ENCODE data around the gene CLRN2. TPM values are rescaled to one million over a fixed set of nuclear protein-coding genes. Genes with fewer than 3 reads are reported as not detected.
A peak's percentile ranks its signal among the peaks of the same experiment; 100 is the strongest.

CLRN2 gene
- total and polyA plus RNA-seq, 9 of the 15 experiments (the other 6 are each of a cell fraction or from before 2014, with no cell fraction given): not detected

- TF ChIP-seq PATZ1 (CRISPR knock-in tag; IDR thresholded peaks at IDR 0.05; ENCODE audit: borderline replicate concordance): no peak
- TF ChIP-seq NKRF (IDR thresholded peaks at IDR 0.05; ENCODE audit: borderline replicate concordance): no peak
- TF ChIP-seq PML (IDR thresholded peaks at IDR 0.05; ENCODE audit: low read length): no peak
Observed at GRCh38 chr4:17494258-17495190, 20.4 kb upstream of the CLRN2 start (continued).

GRCh38 chr4:17497890-17498523, 17.0 kb upstream of the CLRN2 start:
- Histone ChIP-seq H3K9ac (ENCODE audit: insufficient read depth in 1 of 2, low read depth in 2 of 2, low read length in 2 of 2) (no peak overlapping the region), H2AFZ (ENCODE audit: low read depth, low read length) (no peak overlapping the region), H3K9me3 (replicated peaks; ENCODE audit: control insufficient read depth, insufficient read depth, low read depth, low read length) (no peaks in the 10 kb centered on the region), H3K9me1 (ENCODE audit: control insufficient read depth, insufficient read depth, low read length) (no peaks in the 10 kb centered on the region), H3K79me2 (ENCODE audit: control insufficient read depth, insufficient read depth, low read length) (peaks cover 14% of the 10 kb centered on the region; the same call in 2 of the 3 replicates), H3K36me3 (ENCODE audit: control insufficient read depth, insufficient read depth, low read length) (peaks cover 87% of the 10 kb centered on the region), H3K27ac (ENCODE audit: extremely low read depth, low read depth, low read length) (no peak overlapping the region), H3K4me3 (no peak overlapping the region), H3K4me1 (replicated peaks in 1 of 2; ENCODE audit: control insufficient read depth in 2 of 2, insufficient read depth in 2 of 2, low read length in 2 of 2) (peaks cover 0 to 20% of the 10 kb centered on the region in 2 experiments; a peak in 4 of 5 replicates), H3K27me3 (ENCODE audit: control insufficient read depth in 2 of 2, insufficient read depth in 2 of 2, low read length in 2 of 2) (no peaks in the 10 kb centered on the region; a peak in 1 of 5 replicates), H4K20me1 (replicated peaks; ENCODE audit: control insufficient read depth, insufficient read depth, low read length) (no peaks in the 10 kb centered on the region), H3K4me2 (ENCODE audit: insufficient read depth, low read length) (no peak overlapping the region; the same call in 1 of the 2 replicates)
- no TSS peak for BruUV-seq (replicated peaks)
- CTCF ChIA-PET (ENCODE audit: low intra/inter-chr PET ratio): no interaction called here
- no peak for DNase-seq (ENCODE audit: extremely low read depth in 1 of 4, low spot score in 3 of 4)
- no peak for ATAC-seq
- intact Hi-C loops (cut with micrococcal nuclease): no loop called here
- POLR2A ChIA-PET: no interaction called here
- WGBS (ENCODE audit: insufficient coverage, low coverage, missing lambda C conversion rate): 59% methylated on average over 6 of the region's 7 CpGs
- no peak for FAIRE-seq
- in situ Hi-C loops (cut with MboI): no loop called here
- TF ChIP-seq ATF3 (IDR thresholded peaks at IDR 0.05): 0 out of 2 replicates have a peak, but pooled peaks have one; percentile 12
- no peak for TF ChIP-seq ATF3 (CRISPR knock-in tag; conservative IDR thresholded peaks at IDR 0.05)
- peak; percentile 51 for TF ChIP-seq C11orf30 (IDR thresholded peaks at IDR 0.05; ENCODE audit: low read depth)
- no peak for TF ChIP-seq ZNF79 (CRISPR knock-in tag; IDR thresholded peaks at IDR 0.05; ENCODE audit: low read depth)
- TF ChIP-seq PCBP1 (IDR thresholded peaks at IDR 0.05; ENCODE audit: low read depth, low read length, poor library complexity, severe bottlenecking): no peak
- no peak for TF ChIP-seq CREB3 (tag; conservative IDR thresholded peaks at IDR 0.05; ENCODE audit: low read depth)
- TF ChIP-seq TAF1 (IDR thresholded peaks at IDR 0.05; ENCODE audit: control insufficient read depth, extremely low read depth, insufficient read depth, low read length, severe bottlenecking): no peak
- no peak for TF ChIP-seq ZNF511 (CRISPR knock-in tag; IDR thresholded peaks at IDR 0.05)

Data from K562 (cell line).